Measurements from ENCODE around the gene TRAPPC8.

DNA sequence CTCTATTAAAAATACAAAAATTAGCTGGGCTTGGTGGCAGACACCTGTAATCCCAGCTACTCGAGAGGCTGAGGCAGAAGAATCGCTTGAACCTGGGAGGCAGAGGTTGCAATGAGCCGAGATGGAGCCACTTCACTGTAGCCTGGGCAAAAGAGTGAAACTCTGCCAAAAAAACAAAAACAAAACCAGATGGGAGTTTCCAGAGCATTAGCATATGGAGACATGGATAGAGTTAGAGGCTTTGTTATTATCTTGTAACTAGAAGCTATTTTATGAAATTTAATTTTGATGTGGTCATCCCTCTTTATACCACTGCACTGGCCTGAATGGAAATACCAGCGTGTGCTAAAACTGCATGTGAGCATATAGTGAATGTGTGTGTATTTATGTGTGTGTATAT is 58.9 kb downstream of the TRAPPC8 start:
- TF ChIP-seq POLR2A (IDR thresholded peaks at IDR 0.05): no peak
- TF ChIP-seq, protein P1, sequence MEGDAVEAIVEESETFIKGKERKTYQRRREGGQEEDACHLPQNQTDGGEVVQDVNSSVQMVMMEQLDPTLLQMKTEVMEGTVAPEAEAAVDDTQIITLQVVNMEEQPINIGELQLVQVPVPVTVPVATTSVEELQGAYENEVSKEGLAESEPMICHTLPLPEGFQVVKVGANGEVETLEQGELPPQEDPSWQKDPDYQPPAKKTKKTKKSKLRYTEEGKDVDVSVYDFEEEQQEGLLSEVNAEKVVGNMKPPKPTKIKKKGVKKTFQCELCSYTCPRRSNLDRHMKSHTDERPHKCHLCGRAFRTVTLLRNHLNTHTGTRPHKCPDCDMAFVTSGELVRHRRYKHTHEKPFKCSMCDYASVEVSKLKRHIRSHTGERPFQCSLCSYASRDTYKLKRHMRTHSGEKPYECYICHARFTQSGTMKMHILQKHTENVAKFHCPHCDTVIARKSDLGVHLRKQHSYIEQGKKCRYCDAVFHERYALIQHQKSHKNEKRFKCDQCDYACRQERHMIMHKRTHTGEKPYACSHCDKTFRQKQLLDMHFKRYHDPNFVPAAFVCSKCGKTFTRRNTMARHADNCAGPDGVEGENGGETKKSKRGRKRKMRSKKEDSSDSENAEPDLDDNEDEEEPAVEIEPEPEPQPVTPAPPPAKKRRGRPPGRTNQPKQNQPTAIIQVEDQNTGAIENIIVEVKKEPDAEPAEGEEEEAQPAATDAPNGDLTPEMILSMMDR (IDR thresholded peaks at IDR 0.05): no peak
- no peak for TF ChIP-seq EP300 (IDR thresholded peaks at IDR 0.05)

Data from tibial nerve (tissue), 4 donors.